Prostate gland (tissue), 2 donors: ENCODE data around the gene DAAM1. TPM values are rescaled to one million over a fixed set of nuclear protein-coding genes. Genes with fewer than 3 reads are reported as not detected.

Experiments
- DNase-seq: peaks from one replicate; pipeline ENCODE4 v3.0.0-alpha.2; 2019; ENCODE audit warnings: low spot score
- H3K27ac ChIP-seq, 2 donors: fragments of 200-600 bp; sonication (generic); 2 replicates each; pipeline ENCODE4 v1.5.1; 2017 to 2019
- H3K27me3 ChIP-seq: fragments of 200-600 bp; sonication (generic); replicated peaks from 2 replicates; pipeline ENCODE4 v1.5.1; 2019; ENCODE audit not compliant: insufficient read depth
- H3K36me3 ChIP-seq, 2 donors: fragments of 200-600 bp; sonication (generic); 1 replicate in 1 of 2; 2 replicates in 1 of 2; pipeline versions ENCODE4 v1.5.1 to v1.8.1; 2017 to 2019
- H3K4me1 ChIP-seq: fragments of 200-600 bp; sonication (generic); replicated peaks from 2 replicates; pipeline ENCODE4 v1.5.1; 2019
- H3K4me3 ChIP-seq, 2 donors: fragments of 200-600 bp; sonication (generic); 2 replicates each; pipeline ENCODE4 v1.5.1; 2017 to 2019
- H3K9me3 ChIP-seq: fragments of 200-600 bp; sonication (generic); 2 replicates; pipeline ENCODE4 v1.5.1; 2017
- CTCF ChIP-seq, 4 experiments: fragments of 200-600 bp in 2 of 4; fragments of 450-650 bp in 2 of 4; sonication (generic) in 2 of 4; IDR thresholded peaks; 1 replicate in 3 of 4; 2 replicates in 1 of 4; pipeline ENCODE4 v1.5.1; 2016 to 2019; ENCODE audit warnings: antibody characterized with exemption in 4 of 4, mild to moderate bottlenecking in 2 of 4, moderate library complexity in 2 of 4
- POLR2A ChIP-seq: fragments of 450-650 bp; IDR thresholded peaks from one replicate; pipeline ENCODE4 v1.6.1; 2016; ENCODE audit warnings: antibody characterized with exemption, mild to moderate bottlenecking
- POLR2AphosphoS5 ChIP-seq: sonication (generic); formaldehyde crosslinking; IDR thresholded peaks from one replicate; pipeline ENCODE4 v1.6.1; 2017; ENCODE audit warnings: antibody characterized with exemption
- WGBS: methylation state at CpG from one replicate; pipeline ENCODE4 v1.1.5; 2018; 5-methylcytosine and 5-hydroxymethylcytosine counted together
- intact Hi-C: fragments of 100-400 bp; cut with DNase I; formaldehyde crosslinking; loops from one replicate; pipeline ENCODE4 v1.14.2; 2022
- total RNA-seq, 2 donors: library from RNA; depleted of rRNA; stranded (reverse); fragments of >200 nt; gene quantifications; one replicate each; pipeline ENCODE4 v1.1.0, GENCODE V29; 2016

Gene DAAM1
- total RNA-seq, 2 donors from 2014 or later = 35.4 to 58.3 TPM

- TF ChIP-seq CTCF (IDR thresholded peaks at IDR 0.05) (no peak), POLR2AphosphoS5 (no peak), POLR2A (no peak)
- WGBS = 41% methylated on average over 2 of the region's 2 CpGs
- H3K36me3 ChIP-seq = no peaks in the 10 kb centered on the region
- H3K27ac ChIP-seq = no peak overlapping the region
- no peaks in the 10 kb centered on the region for H3K9me3 ChIP-seq
- no peaks in the 10 kb centered on the region for H3K27me3 ChIP-seq
- no peaks in the 10 kb centered on the region for H3K4me1 ChIP-seq
- DNase-seq = no peak
- intact Hi-C loops = no loop called here
- no peak overlapping the region for H3K4me3 ChIP-seq
Observed at GRCh38 chr14:59303216-59303615, 114.7 kb downstream of the DAAM1 start.

GRCh38 chr14:59305231-59305630 is 116.8 kb downstream of the DAAM1 start:
- no peak for TF ChIP-seq POLR2AphosphoS5
- TF ChIP-seq CTCF (IDR thresholded peaks at IDR 0.05) = no peak
- TF ChIP-seq POLR2A = no peak
- no peaks in the 10 kb centered on the region for H3K27me3 ChIP-seq
- H3K36me3 ChIP-seq = no peaks in the 10 kb centered on the region
- H3K4me1 ChIP-seq = no peaks in the 10 kb centered on the region
- no peaks in the 10 kb centered on the region for H3K9me3 ChIP-seq
- no peak overlapping the region for H3K4me3 ChIP-seq
- intact Hi-C loops = no loop called here
- DNase-seq = no peak
- no peak overlapping the region for H3K27ac ChIP-seq

GRCh38 chr14:59305836-59306555 is 117.5 kb downstream of the DAAM1 start:
- Histone ChIP-seq H3K9me3 (no peaks in the 10 kb centered on the region), H3K4me1 (no peaks in the 10 kb centered on the region), H3K27me3 (no peaks in the 10 kb centered on the region), H3K27ac (no peak overlapping the region), H3K4me3 (no peak overlapping the region), H3K36me3 (no peaks in the 10 kb centered on the region)
- intact Hi-C loops = no loop called here
- WGBS = 60% methylated on average over 1 of the region's 1 CpG
- TF ChIP-seq CTCF (IDR thresholded peaks at IDR 0.05) = no peak
- no peak for TF ChIP-seq POLR2A
- no peak for TF ChIP-seq POLR2AphosphoS5
- no peak for DNase-seq

- 85% methylated on average over 1 of the region's 1 CpG for WGBS
- intact Hi-C loops = no loop called here
- Histone ChIP-seq H3K27ac (no peak overlapping the region), H3K27me3 (no peaks in the 10 kb centered on the region), H3K4me1 (no peaks in the 10 kb centered on the region), H3K9me3 (no peaks in the 10 kb centered on the region), H3K36me3 (no peaks in the 10 kb centered on the region), H3K4me3 (no peak overlapping the region)
- TF ChIP-seq CTCF (IDR thresholded peaks at IDR 0.05) (no peak), POLR2AphosphoS5 (no peak), POLR2A (no peak)
- DNase-seq = no peak
Observed at GRCh38 chr14:59306775-59307174, 118.3 kb downstream of the DAAM1 start.

- no peak overlapping the region for H3K4me3 ChIP-seq
- no peak for DNase-seq
- TF ChIP-seq POLR2AphosphoS5 = no peak
- no peak for TF ChIP-seq POLR2A
- TF ChIP-seq CTCF (IDR thresholded peaks at IDR 0.05) = no peak
- H3K9me3 ChIP-seq = no peaks in the 10 kb centered on the region
- H3K27me3 ChIP-seq = no peaks in the 10 kb centered on the region
- H3K36me3 ChIP-seq = no peaks in the 10 kb centered on the region
- intact Hi-C loops = no loop called here
- no peak overlapping the region for H3K27ac ChIP-seq
- H3K4me1 ChIP-seq = peaks cover 2% of the 10 kb centered on the region
Observed at GRCh38 chr14:59308086-59308485, 119.6 kb downstream of the DAAM1 start.
